HG02588 (cell line): ENCODE measurements around the gene CTNNA3.
A peak's percentile ranks its signal among the peaks of the same experiment; 100 is the strongest.

Experiments
- ATAC-seq: cut with Tn5 transposase; IDR thresholded peaks from one replicate; pipeline ENCODE4 v1.9.1; 2021; ENCODE audit warnings: mild to moderate bottlenecking, moderate library complexity; ENCODE audit not compliant: unreplicated experiment

Gene CTNNA3

DNA sequence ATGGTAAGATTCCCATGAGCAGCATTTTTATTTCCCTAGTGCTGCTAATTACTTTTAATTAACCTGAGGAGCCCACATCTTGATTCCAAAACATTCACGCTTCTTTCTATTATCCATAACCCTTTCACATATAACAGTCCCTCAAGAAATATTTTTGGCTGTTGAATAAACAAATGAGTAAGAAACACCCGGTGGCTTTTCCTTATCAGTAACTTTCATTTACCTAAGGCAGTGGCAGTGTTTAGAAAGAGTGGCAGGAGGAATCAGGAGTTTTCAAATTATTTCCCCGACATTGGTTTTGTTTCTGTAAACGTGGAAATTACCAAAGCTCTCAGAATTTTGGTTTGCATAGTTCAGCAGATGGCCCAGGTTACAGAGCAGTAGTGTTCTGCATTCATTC, 1785.8 kb downstream of the CTNNA3 start:
- no peak for ATAC-seq

DNA sequence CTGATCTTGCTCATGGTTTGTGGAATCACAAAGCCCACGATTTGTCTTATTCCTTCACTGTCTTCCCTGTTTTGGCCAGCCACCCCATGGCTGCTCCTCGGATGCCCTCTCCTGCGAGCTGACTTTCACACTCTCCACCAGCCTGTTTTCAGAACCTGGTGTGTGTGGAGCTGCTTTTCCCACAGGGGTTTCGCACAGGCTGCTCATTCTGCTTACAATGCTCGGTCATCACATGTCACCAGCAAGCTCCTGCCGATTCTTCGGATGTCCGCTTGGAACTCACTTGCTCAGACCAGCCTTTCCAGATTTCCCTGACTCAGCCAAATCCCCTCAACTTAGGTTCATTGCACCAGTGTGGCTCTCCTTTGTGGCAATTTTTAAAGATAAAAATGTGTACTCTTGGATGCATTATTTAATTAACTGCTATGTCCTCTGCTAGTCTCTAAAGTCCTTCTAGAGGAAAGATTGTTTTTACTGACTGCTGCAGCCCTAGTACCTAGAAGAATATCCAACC, 1788.7 kb downstream of the CTNNA3 start:
- no peak for ATAC-seq

DNA sequence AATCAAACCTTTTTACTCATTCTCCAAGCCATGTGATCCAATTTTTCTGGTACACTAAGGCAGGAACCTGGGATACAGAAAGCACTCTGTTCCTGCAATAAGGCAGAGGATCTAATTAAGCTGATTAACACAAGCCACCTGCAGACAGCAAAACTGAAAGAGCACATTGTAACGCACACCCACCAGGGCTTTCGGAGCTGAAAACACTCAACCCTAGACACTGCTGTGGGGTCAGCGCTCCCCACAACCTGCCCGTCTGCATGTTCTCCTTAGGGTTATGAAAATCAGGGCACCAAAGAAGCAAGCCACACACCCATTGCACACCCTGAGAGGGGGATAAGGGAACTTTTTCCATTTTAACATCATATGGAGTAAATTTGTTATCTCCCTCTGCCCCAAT, 1792.4 kb downstream of the CTNNA3 start:
- ATAC-seq: no peak

- ATAC-seq: no peak
Measured at GRCh38 chr10:65900271-65900670, 1795.7 kb downstream of the CTNNA3 start.

GRCh38 chr10:65898055-65898454, 1797.9 kb downstream of the CTNNA3 start:
- ATAC-seq: no peak

- no peak for ATAC-seq
Measured at GRCh38 chr10:65894961-65895360, 1801.0 kb downstream of the CTNNA3 start.

DNA sequence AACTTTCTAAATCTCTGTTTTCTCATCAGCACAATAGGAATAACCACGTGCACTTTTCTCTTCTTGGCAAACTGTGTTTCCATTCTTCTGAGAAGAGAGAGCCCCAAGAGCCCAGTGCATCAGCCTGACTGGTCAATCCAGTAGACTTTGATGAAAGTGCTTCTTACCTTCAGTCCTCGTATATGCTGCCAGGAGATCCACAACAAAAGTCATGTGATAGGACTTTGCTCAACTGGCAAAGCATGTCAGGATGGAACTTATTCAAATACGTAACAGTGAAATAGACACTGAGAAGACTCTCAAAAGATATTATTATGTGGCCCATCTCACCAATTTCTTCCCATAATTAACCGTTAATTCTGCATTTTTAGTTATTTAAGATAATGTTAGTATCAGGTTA, 1801.6 kb downstream of the CTNNA3 start:
- no peak for ATAC-seq

DNA sequence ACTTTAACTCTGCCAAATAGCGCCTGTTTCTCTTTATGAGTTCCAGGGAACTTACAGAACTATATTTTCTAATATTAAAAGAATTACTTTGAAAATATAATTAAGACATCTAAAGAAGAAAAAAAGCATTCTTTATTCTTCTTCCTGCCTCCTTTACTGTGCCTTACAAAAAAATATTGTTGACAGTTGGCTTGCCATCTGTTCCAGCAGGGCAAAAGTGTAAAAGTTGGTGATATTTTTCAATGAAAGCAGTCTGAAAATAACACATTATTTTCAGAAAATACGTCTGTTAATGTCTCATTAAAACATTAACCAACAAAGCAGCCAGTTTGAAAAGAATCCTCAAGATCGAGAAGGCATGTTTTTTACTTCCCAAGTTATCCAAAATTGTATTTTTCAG, 1802.3 kb downstream of the CTNNA3 start:
- no peak for ATAC-seq

GRCh38 chr10:65892284-65892683, 1803.7 kb downstream of the CTNNA3 start:
- ATAC-seq: no peak

- peak; percentile 79 for ATAC-seq
Measured at GRCh38 chr10:65891073-65891981, 1804.7 kb downstream of the CTNNA3 start.

DNA sequence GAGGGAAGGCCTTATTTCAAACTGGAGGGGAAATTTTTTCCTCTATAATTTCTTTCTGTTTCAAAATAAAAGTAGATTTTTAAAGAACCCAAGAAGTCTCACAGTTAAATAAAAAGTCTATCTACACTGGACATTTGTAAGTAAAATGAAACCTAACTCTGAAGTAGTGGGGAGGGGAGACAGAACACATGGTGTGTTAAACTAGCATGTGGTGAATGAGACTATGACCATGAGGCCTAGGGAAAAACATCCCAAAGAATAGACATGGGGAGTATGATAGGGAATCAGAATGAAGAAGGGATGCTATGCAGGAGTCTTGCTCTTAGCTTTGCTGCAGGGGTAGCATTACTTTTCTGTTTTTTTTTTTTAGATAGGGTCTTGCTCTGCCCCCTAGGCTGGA, 1831.5 kb downstream of the CTNNA3 start:
- ATAC-seq: no peak

- no peak for ATAC-seq
Measured at GRCh38 chr10:65864036-65864435, 1832.0 kb downstream of the CTNNA3 start.
